Measurements from ENCODE around the gene CNTF.
A peak's percentile ranks its signal among the peaks of the same experiment; 100 is the strongest.

Gene CNTF

GRCh38 chr11:58641803-58642581 is 19.5 kb downstream of the CNTF start:
- DNase-seq (ENCODE audit: low read depth): no peak

GRCh38 chr11:58645854-58646253 is 23.4 kb downstream of the CNTF start:
- DNase-seq (ENCODE audit: low read depth): no peak

- no peak for DNase-seq (ENCODE audit: low read depth)
Observed at GRCh38 chr11:58647141-58647699, 24.8 kb downstream of the CNTF start.

- DNase-seq (ENCODE audit: low read depth): no peak
Observed at GRCh38 chr11:58647866-58648265, 25.4 kb downstream of the CNTF start.

- no peak for DNase-seq (ENCODE audit: low read depth)
Observed at GRCh38 chr11:58649623-58650022, 27.2 kb downstream of the CNTF start.

GRCh38 chr11:58650496-58650895 is 28.0 kb downstream of the CNTF start:
- DNase-seq (ENCODE audit: low read depth): no peak

- no peak for DNase-seq (ENCODE audit: low read depth)
Observed at GRCh38 chr11:58652726-58653280, 30.3 kb downstream of the CNTF start.

- DNase-seq (ENCODE audit: low read depth): peak; percentile 61
Observed at GRCh38 chr11:58654079-58654907, 31.8 kb downstream of the CNTF start.

- DNase-seq (ENCODE audit: low read depth): no peak
Observed at GRCh38 chr11:58654908-58655296, 32.4 kb downstream of the CNTF start.

GRCh38 chr11:58656348-58656747 is 33.9 kb downstream of the CNTF start:
- DNase-seq (ENCODE audit: low read depth): no peak

GRCh38 chr11:58658623-58659022 is 36.2 kb downstream of the CNTF start:
- no peak for DNase-seq (ENCODE audit: low read depth)

GRCh38 chr11:58659404-58659803 is 36.9 kb downstream of the CNTF start:
- no peak for DNase-seq (ENCODE audit: low read depth)

- DNase-seq (ENCODE audit: low read depth): no peak
Observed at GRCh38 chr11:58659910-58660570, 37.6 kb downstream of the CNTF start.

- no peak for DNase-seq (ENCODE audit: low read depth)
Observed at GRCh38 chr11:58671983-58672633, 49.6 kb downstream of the CNTF start.

GRCh38 chr11:58674609-58675008 is 52.1 kb downstream of the CNTF start:
- no peak for DNase-seq (ENCODE audit: low read depth)
